GM19324 (cell line): Measurements from ENCODE around the gene OBP2A.

Source experiments
- ATAC-seq: cut with Tn5 transposase; IDR thresholded peaks from one replicate; pipeline ENCODE4 v1.9.1; 2021; ENCODE audit warnings: mild to moderate bottlenecking, moderate library complexity; ENCODE audit not compliant: unreplicated experiment, low FRiP score

Gene OBP2A

GRCh38 chr9:135591506-135592330 is 45.8 kb downstream of the OBP2A start:
- no peak for ATAC-seq

DNA sequence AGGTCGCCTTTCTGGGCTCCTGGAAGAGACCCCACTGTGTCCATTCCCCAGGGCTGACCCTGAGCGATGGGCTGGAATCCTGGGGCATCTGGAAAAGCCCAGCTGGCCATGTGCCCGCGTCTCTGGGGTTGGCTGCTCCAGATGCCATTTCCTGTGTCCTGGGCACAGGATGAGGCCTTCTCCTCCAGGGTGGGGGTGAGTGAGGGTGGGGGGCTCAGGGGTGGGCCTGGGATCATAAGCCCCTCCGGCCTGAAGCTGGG is 46.3 kb downstream of the OBP2A start:
- ATAC-seq, result no peak

GRCh38 chr9:135592625-135593024 is 46.7 kb downstream of the OBP2A start:
- ATAC-seq, result no peak

DNA sequence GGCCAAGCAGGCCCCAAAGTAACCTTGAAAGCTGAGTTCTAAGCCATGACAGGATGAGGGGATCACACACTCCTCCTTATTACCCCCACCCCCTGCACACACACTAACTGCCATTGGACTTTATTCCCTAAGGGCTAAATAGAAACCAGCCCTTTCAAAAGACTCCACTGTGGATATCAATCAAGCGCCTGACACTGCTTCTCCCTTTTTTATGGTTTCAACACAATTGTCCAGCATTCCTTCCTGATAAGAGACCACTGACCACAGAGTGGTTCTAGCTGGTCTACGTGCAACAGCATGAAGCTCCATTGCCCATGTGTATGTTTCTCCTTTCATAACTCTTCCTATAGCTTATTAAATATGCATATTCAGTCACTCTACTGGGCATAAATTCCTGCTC is 50.3 kb downstream of the OBP2A start:
- ATAC-seq, result no peak
